Activated T-cell treated with anti-CD3 and anti-CD28 coated beads for 1 hour (primary cell): Measurements from ENCODE around the gene CLIC6.
"Not testable (repeated sequence)": the region's sequence is repeated elsewhere in the genome, so short reads cannot be mapped to it uniquely, and the experiment has no call there.

Experiments used
- DNase-seq: peaks from one replicate; pipeline ENCODE4 v3.0.0-alpha.2; 2020; ENCODE audit warnings: low read depth

The CLIC6 gene

GRCh38 chr21:34653522-34653921, 15.3 kb upstream of the CLIC6 start:
- DNase-seq = no peak

GRCh38 chr21:34661848-34662247, 6.9 kb upstream of the CLIC6 start:
- no peak for DNase-seq

- DNase-seq = no peak
Measured at GRCh38 chr21:34667761-34668160, 1.0 kb upstream of the CLIC6 start.

- no peak for DNase-seq
Measured at GRCh38 chr21:34669149-34669879, 520 bp downstream of the CLIC6 start.

- not testable (repeated sequence) for DNase-seq
Measured at GRCh38 chr21:34669880-34670219, 1.1 kb downstream of the CLIC6 start.

GRCh38 chr21:34670220-34670961, 1.6 kb downstream of the CLIC6 start:
- DNase-seq = no peak

- DNase-seq = no peak
Measured at GRCh38 chr21:34670962-34671348, 2.2 kb downstream of the CLIC6 start.

GRCh38 chr21:34671462-34671861, 2.7 kb downstream of the CLIC6 start:
- no peak for DNase-seq

GRCh38 chr21:34671891-34672290, 3.1 kb downstream of the CLIC6 start:
- DNase-seq = no peak

- no peak for DNase-seq
Measured at GRCh38 chr21:34673006-34673405, 4.2 kb downstream of the CLIC6 start.

GRCh38 chr21:34674468-34674867, 5.7 kb downstream of the CLIC6 start:
- no peak for DNase-seq

GRCh38 chr21:34675871-34676270, 7.1 kb downstream of the CLIC6 start:
- no peak for DNase-seq

GRCh38 chr21:34679051-34679450, 10.3 kb downstream of the CLIC6 start:
- DNase-seq = no peak

GRCh38 chr21:34684174-34684876, 15.5 kb downstream of the CLIC6 start:
- no peak for DNase-seq

GRCh38 chr21:34687065-34687464, 18.3 kb downstream of the CLIC6 start:
- no peak for DNase-seq

- DNase-seq = no peak
Measured at GRCh38 chr21:34687745-34688144, 19.0 kb downstream of the CLIC6 start.

- DNase-seq = no peak
Measured at GRCh38 chr21:34688145-34688544, 19.4 kb downstream of the CLIC6 start.

- DNase-seq = no peak
Measured at GRCh38 chr21:34688715-34689114, 19.9 kb downstream of the CLIC6 start.

- DNase-seq = no peak
Measured at GRCh38 chr21:34690041-34690792, 21.4 kb downstream of the CLIC6 start.

- no peak for DNase-seq
Measured at GRCh38 chr21:34690793-34691175, 22.0 kb downstream of the CLIC6 start.

GRCh38 chr21:34691390-34692032, 22.7 kb downstream of the CLIC6 start:
- DNase-seq = no peak

GRCh38 chr21:34692458-34693020, 23.7 kb downstream of the CLIC6 start:
- no peak for DNase-seq
